Activated naive CD4-positive, alpha-beta T cell treated with Interleukin-2 at 50 U/mL for 16 hours (primary cell): ENCODE data around the gene DGLUCY.
"Not testable (repeated sequence)": the region's sequence is repeated elsewhere in the genome, so short reads cannot be mapped to it uniquely, and the experiment has no call there.

Experiments
- DNase-seq: peaks from one replicate; pipeline ENCODE4 v3.0.0-alpha.2; 2020

DGLUCY gene

GRCh38 chr14:91216731-91217226, 102.9 kb downstream of the DGLUCY start:
- DNase-seq: no peak

- no peak for DNase-seq
These were observed 104.1 kb downstream of the DGLUCY start for GRCh38 chr14:91218014-91218413.

GRCh38 chr14:91219517-91220389, 105.9 kb downstream of the DGLUCY start:
- no peak for DNase-seq

- DNase-seq: no peak
These were observed 106.7 kb downstream of the DGLUCY start for GRCh38 chr14:91220581-91221000.

- no peak for DNase-seq
These were observed 107.4 kb downstream of the DGLUCY start for GRCh38 chr14:91221270-91221669.

- DNase-seq: peak; percentile 32
These were observed 109.3 kb downstream of the DGLUCY start for GRCh38 chr14:91223028-91223783.

GRCh38 chr14:91225025-91225424, 111.2 kb downstream of the DGLUCY start:
- DNase-seq: no peak

- not testable (repeated sequence) for DNase-seq
These were observed 112.5 kb downstream of the DGLUCY start for GRCh38 chr14:91226360-91226759.

- DNase-seq: peak; percentile 24
These were observed 113.3 kb downstream of the DGLUCY start for GRCh38 chr14:91227183-91227628.

GRCh38 chr14:91228112-91229004, 114.5 kb downstream of the DGLUCY start:
- DNase-seq: peak; percentile 89

- no peak for DNase-seq
These were observed 115.1 kb downstream of the DGLUCY start for GRCh38 chr14:91229005-91229382.

GRCh38 chr14:91229743-91230200, 115.9 kb downstream of the DGLUCY start:
- peak; percentile 66 for DNase-seq

- no peak for DNase-seq
These were observed 116.6 kb downstream of the DGLUCY start for GRCh38 chr14:91230397-91231035.

- DNase-seq: no peak
These were observed 117.6 kb downstream of the DGLUCY start for GRCh38 chr14:91231446-91231845.

- no peak for DNase-seq
These were observed 118.2 kb downstream of the DGLUCY start for GRCh38 chr14:91232052-91232451.

GRCh38 chr14:91232603-91233002, 118.7 kb downstream of the DGLUCY start:
- no peak for DNase-seq

GRCh38 chr14:91233936-91234790, 120.3 kb downstream of the DGLUCY start:
- DNase-seq: no peak

GRCh38 chr14:91234791-91235114, 120.9 kb downstream of the DGLUCY start:
- no peak for DNase-seq

- no peak for DNase-seq
These were observed 122.0 kb downstream of the DGLUCY start for GRCh38 chr14:91235841-91236240.

GRCh38 chr14:91237219-91237618, 123.3 kb downstream of the DGLUCY start:
- no peak for DNase-seq

GRCh38 chr14:91238085-91238484, 124.2 kb downstream of the DGLUCY start:
- DNase-seq: no peak
